Smooth muscle cell of the umbilical artery (primary cell): ENCODE results near the gene PLS3. TPM values are rescaled to one million over a fixed set of nuclear protein-coding genes. Genes with fewer than 3 reads are reported as not detected.

ENCODE experiments used
- total RNA-seq: library from RNA; depleted of rRNA; stranded (reverse); fragments of >200 nt; gene quantifications from 2 replicates; pipeline ENCODE4 v1.2.3, GENCODE V29; 2014

The PLS3 gene, protein sequence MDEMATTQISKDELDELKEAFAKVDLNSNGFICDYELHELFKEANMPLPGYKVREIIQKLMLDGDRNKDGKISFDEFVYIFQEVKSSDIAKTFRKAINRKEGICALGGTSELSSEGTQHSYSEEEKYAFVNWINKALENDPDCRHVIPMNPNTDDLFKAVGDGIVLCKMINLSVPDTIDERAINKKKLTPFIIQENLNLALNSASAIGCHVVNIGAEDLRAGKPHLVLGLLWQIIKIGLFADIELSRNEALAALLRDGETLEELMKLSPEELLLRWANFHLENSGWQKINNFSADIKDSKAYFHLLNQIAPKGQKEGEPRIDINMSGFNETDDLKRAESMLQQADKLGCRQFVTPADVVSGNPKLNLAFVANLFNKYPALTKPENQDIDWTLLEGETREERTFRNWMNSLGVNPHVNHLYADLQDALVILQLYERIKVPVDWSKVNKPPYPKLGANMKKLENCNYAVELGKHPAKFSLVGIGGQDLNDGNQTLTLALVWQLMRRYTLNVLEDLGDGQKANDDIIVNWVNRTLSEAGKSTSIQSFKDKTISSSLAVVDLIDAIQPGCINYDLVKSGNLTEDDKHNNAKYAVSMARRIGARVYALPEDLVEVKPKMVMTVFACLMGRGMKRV
- total RNA-seq = 504 and 520 TPM in 2 replicates

DNA sequence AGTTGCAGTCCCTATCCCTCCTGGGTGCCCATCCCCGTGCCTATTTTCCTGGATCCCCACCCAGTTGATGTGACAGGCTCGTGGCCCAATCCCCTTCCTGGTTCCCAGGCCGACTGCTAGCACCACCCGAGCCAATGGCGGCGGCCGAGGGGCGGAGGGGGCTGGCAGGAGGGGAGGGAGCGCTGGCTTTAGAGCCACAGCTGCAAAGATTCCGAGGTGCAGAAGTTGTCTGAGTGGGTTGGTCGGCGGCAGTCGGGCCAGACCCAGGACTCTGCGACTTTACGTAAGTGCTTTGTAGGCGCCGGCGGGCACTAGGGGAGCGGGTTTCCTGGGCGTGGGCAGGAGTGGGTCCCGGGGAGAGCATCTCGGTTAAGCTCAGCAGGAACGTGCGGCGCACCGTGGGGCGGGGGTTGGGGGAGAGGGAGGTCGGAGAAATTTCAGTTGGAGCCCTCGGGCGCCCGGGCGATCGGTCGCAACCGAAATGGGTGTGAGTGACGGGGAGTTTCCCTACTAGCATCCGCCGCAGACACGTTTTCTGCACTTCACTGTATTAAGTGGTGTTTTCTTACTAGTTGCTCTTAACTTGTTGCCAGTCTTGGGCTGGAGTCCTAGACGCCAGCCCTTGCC is at the start of gene PLS3:
Gene PLS3, plus strand, starts transcription at position 197 of the 627 bp plus-strand sequence. CDS start 49,077 bp downstream, outside the sequence.

